NCI-H345 treated with DMSO at 0.1 percent for 48 hours (cell line): Measurements from ENCODE around the gene AHDC1.

Experiments
- DNase-seq: peaks from one replicate; lab custom pipeline; 2025; ENCODE audit not compliant: unreplicated experiment; lab: John Stamatoyannopoulos, UW

The AHDC1 gene

DNA sequence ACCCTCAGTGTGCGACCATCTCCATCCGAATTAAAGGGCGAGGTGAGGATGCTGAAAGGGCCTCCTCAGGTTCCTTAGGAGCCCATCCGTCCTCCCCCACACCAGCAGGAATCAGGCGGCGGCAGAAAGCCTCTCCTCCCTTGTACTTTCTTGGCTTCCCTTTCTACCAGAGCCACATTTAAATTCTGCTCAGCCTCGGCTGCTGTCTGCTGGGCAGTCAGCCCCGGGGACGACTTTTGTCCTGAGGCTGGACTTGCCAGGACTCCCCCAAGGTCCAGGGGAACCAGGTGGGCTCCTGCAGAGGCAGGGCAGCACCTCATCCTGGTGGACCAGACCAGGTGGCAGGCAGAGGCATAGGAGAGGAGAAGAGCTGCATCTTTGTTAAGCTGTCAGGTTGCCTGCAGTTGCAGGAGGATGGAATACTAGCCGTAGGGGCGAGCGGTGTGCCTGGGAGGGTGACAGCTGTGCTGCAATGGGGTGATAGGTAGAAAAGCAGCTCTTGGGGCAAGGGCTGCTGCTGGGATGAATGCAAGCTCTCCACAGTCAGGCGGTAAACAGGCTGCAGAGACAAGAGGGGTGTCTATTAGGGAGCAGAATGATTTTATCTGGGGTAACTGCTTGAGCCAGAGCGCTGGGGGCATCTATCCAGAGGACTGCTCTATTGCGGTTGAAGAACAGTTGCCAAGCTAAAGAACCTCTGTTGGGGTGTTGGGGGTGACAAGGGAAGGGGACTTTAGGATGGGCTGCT, 67.8 kb downstream of the AHDC1 start:
- DNase-seq = no peak

DNA sequence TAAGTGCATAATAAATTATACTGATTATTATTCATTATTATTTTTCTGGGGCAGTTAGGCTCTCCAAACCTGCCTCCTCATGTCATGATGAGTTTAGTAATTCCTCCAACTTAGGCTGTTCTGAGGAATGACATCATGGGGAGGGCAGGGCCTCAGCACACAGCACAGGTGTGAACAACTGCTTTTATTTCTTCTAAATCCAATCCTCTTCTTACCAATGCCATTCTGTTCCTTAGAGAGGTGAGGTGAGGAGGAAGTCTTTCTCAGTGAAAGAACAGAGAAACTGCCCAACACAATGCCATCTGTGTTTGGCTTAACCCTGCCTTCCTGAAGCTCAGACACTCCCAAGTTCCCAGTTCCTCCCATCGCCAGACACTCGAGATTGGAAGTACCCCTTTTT, 68.6 kb downstream of the AHDC1 start:
- no peak for DNase-seq

DNA sequence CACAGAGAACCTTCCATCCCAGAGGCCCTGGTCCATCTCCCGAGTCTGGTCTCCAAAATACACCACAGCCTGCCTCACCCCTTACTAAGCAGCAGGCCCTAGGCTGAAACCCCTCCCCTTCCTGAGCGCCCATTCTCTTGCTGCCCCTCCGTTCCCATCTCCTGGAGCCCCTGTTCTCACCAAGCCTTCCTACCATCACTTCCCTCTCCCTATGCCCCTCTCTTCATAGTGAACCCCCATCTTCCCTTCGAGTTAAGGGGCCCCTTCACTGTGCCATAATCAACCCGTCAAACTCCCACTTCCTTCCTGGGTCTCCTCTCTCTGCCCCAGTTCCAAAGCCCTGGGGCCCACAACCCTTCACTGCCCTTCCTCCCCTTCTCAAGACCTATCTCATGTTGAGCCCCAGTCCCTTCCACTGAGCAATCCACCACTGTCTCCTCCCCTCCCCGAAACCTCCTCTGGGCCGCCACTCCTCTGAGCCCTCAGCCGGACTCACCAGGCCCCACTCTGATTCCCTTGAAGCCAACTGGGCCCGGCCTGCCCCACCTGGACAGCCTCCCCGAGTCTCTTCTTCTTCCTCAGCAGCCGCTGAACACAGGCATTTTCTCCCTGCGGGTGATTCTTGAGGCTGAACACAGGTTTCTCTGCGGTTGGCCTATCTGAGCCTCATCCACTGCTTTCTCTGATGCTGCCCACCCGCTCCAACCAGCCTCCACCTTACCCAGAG, 71.8 kb downstream of the AHDC1 start:
- DNase-seq = no peak

DNA sequence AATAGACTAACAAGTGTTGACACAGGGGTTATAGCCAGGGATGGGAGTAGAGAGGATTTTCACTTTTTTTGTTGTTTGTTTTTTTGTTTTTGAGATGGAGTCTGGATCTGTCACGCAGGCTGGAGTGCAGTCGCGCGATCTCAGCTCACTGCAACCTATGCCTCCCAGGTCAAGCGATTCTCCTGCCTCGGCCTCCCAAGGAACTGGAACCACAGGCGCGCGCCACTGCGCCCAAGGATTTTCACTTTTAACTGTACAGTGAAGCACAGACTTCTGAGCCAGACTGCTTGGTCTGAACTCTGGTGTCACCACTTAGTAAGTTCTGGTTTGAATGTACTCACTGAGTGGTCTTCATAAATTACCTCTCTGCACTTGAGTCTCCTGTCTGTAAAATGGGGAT, 73.8 kb downstream of the AHDC1 start:
- DNase-seq = no peak

DNA sequence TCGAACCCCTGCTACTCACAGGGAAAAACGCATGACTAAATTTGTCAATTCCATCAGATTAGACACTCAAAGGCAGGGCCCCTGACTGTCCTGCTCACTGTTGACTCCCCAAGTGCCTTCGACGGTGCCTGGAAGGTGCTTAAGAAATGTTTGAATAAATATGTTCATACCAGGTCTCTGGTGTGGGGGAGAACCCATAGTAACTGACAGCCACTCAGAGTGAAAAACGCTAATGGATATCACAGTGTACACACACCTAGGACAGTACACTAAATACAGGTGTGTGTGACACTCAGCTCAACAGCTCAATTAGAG, 74.3 kb downstream of the AHDC1 start:
- DNase-seq = no peak

DNA sequence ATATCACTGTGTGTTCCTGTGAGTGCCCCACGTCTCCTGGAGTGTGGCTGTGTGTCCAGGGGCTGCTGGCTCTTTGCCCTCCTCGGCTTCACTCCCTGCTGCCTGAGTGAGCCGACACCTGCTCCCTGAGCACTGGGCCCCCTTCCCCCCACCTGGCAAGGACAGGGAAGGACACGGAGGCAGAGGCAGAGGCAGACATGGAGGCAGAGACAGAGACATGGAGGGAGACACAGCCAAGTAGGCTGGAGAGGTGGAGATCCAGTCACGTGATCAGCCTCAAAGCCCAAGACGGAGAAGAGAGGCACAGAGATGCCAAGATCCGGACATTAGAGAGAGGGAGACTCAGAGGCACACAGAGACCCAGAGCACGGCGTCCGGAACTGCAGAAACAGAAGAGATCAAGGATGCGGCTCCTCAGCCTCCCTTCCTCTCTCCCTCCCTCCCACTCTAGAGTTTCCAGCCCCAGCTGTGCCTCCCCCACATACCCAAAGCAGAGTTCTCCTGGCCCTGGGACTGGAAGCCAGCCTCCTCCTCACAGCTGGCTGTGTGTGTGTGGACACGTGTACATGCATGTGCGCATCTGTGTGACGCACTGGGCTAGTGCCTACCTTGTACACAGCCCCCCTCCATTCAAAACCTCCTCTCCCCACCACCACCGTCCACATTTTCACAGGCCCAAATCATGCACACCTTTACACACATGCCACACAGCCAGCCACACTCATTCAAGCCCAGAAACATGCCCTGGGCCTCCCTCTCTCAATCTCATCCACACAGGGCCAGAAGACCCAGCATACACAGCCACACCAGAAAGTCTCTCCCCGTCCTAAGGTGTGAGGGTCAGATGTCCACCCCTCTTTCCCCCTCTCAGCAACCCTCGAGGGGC, 74.9 kb downstream of the AHDC1 start:
- DNase-seq = peak; percentile 67

DNA sequence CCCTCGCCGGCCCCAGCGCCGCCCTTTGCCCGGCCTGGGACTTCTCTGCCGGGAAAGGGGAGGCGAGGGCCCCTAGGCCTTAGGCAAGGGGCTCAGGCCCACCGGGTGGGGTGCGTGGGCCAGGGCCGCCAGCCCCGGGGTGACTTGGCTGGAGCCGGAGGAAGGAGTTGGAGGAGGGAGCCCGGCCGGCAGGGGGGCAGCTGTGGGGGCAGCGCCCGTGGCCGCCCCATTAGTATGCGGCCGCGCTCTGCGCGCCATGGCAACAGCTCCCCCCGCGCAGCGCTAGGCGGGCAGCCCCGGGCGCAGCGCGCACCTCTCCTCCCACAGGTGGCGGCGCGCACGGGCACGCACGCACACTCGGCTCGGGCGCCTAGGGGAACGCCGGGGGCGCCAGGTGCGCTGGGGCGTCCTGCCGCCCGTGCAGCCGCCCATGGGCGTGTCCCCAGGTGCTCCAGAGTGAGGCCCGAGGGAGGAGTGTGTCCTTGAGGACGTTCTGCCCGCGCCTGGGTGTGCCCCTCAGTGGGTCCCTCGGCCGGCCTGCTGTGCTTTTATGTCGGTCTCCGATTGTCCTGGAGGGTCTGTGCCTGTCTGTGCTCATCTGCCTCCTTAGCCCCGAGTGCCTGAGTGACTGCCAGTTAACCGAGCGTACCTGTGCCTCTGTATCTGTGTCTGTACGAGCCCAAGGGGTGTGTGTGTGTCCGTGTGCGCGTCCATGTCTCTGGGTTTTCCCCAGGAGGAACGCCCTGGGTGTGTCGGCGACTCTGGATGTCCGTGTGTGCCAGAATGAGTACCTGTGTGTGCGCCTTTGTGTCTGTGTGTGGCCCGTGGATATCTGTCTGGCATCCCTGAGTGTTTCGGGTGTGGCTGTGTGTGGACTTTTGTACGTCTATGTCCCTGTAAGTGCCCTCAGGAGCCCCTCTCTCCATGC, 75.8 kb downstream of the AHDC1 start:
- DNase-seq = peak; percentile 95

DNA sequence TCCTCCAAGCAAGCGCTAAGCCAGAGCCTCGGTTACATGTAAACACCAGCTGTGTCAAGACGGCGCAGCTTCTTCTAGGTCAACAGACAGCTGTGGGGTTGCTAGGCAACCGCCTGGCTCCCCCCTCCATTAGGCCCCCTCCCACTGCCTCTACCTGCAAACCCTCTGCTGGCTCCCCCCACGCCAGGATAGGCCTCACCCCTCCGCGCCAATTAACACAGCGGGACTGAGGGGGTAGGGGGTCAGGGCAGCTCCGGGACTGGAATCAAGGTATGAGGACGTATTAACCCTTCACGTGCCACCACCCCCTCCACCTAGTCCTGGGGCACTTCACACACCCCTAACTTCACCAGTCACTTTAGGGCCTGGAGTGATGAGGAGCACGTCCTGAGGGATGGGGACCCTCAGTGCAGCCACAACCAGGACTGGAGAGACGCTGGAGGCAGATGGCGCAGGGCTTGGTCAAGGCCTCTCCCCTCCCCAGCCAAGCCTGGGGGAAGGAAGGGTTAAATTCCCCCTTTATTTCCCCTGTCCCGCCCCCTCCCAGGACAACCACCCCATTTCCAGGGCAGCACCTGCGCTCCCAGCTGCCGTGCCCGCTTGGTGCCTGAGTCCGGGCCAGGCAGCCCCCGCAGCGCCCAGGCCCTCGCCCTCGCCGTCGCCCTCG, 76.6 kb downstream of the AHDC1 start:
- DNase-seq = peak; percentile 92

DNA sequence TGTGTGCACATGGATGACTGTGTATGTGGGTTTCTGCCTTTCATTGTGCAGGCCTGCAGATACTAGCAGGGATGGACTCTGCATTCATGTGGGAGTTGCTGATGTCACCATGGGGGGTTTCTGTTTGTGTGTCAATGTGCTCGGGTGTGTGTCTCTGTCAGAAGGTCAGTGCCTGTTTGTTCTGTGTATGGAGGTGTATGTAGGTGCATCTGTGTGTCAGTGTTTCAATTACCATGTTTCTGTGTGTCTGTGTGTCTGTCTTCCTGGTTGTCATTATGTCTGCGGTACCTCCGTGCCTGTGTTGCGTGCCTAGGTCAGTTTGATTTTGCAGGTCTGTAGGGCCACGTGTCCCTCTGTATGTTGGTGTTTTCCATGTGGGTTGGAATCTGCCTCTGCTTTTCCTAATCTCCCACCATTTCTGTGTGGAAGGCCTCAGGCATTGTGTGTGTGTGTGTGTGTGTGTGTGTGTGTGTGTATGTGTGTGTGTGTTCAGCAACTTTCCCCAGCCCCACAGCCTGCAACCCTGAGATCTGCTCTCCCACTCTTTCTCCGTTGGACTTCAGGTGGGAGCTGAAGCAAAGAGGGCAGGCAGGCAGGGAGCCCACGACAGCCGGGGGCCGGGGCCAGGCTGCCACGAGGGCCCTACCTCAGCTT, 77.2 kb downstream of the AHDC1 start:
- no peak for DNase-seq

DNA sequence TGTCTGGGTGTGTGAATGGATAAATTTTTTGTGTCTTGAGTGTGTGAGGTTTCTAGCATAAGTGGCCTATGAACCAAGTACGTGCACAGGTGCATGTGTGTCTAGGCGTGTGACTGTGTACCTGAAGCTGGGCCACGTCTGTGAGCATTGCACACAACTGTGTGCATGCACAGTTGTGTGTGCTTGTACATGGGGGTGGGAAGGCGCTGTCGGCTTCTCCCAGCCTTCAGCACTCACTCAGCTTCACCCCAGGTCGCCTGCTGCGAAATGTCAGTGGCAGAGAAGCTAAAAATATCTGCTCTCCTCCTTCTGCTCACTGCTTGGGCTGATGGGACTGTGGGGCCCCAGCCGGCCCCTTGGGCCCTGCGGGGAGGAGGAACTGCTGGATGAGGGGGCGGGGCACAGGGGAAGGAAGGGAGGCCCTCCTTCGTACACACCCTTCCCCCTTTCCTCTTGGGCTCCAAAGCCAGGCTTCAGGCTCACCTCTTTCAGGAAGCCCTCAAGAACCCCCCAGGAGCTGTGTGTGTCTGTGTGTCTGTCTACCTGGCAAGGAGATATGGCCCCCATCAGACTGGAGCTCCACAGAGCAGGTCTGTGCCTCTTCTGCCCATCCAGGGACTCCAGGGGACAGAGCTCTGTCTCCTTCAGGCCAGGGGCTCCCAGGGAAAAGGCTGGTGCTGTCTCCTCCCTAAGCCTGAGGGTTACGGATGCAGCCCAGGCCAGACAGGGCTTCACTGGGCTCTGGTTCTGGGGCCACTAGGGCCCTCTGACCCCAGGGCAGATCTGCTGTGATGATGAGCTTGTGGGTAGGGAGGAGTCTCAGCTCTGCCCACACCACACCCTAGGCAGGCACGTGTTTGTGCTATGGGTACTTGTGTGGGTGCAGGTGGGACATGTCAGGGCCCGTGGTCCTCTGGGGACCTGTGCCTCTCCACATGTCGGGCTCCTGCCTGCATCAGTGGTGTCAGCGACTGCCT, 78.4 kb downstream of the AHDC1 start:
- peak; percentile 19 for DNase-seq

DNA sequence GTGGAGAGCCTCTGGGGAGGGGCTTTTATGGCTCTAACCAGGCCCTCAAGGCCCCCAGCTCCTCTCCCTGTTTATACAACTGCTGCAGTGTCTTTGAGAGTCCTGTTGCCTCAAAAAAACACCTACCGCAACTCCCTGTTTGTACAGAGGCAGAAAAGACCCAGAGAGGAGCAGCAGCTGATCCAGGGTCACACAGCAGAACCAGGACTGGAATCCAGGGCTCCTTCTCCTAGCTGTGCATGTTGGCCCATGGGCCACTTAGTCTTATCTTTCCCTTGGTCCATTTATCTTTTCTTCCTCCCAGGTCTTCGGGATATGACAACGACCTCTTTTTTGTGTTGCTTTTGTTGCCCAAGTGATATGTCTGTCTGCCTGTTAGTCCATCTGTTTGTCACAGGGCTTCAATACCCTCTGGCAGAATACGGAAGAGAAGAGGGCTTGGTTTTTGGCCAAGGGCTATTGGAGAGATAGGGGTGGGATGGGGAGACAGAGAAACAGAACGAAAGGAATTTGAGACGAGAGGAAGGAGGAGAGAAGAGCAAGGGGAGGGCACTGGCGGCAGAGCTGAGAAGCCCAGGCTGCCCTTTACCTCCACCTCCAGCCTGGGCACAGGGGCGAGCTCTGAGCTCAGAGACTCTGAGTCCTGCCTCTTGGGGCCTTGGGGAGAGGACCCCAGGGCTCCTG, 80.5 kb downstream of the AHDC1 start:
- no peak for DNase-seq

DNA sequence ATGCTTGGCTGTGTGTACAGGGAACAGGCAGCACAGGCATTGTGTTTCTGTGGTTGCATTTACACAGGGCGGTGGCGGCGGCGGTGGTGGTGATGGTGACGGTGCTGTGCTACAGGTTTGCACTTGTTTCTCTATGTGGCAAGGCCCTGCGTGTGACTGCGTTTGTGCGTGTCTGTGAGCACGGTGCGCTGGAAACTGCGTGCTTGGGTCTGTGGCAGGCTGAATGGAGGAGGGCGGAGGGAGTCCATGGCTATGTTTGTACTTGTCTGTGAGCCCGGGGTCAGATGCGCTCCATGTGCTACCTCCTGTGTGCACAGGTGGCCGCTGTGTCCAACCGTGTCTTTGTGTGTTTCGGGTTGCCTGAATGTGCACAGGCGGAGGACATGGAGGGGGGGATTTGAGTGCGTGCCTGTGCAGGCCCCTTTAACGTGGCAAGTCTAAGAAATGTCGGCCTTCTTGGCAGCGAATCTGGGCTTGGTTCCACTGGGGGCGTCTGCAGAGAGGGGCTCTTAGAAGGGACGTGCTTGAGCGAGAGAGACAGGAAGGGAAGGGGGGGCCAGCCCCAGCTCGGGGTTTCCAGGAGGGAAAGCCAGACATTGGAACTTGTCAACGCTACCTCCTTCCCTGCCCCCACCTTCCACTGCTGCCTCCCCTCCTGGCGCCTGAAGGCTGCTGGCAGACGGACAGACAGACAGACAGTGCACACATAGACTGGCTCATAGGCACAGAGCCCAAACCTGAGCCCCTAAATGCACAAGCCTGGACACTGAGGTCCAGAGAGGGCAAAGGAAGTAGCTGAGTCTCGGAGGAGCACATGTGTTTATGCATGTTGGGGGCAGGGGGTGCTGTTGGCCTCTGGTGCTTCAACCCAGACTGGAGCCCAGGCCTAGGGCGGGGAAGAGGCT, 81.3 kb downstream of the AHDC1 start:
- DNase-seq = peak; percentile 50

DNA sequence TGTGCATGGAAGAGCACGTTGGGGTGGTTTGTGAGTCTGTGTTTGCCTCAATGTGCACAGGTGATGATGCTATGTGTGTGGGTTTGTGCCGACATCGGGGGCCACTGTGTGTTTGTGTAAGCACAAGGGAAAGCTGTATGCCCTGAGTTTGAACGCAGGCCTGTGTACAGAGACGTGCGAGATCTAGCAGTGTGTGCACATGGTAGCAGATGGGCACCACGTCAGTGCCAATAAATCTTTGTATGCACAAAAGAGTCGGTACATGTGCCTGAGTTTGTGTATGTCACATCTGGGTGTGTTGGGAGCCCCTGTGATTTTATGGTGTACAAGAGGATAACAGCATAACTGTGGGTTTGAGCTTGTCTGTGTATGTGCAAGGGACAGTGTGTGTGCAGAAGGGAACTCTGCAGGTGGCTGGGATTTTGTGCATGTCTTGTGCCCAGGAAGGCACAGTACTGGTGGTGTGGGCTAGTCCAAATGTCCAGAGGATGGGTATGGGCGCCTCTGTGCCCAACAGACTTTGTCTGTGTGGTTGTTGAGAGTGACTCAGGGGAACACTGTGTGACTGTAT, 82.0 kb downstream of the AHDC1 start:
- no peak for DNase-seq

DNA sequence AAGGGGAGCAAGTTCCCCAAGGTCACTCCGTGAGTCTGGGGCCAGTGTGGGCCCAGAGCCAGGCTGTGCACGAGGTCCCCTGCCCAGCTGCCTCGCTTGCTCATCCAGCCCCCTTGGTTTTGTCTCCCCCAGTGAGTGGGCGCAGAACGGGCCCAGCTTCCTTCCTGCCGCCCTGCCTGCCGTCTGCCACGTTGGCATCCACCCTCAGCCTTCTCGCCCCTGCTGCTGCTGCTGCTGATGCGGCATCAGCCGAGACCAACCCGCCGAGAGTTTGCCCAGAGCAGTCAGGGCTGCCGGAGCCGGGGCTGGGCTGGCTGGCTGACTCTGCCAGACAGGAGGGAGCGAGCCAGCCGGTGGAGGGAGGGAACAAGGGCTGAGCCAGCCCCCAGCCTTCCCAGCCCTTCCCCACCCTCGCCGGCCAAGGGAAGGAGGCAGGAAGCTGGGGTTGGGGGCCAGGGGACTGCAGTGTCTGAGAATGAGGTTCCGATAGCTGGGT, 82.6 kb downstream of the AHDC1 start:
- DNase-seq = no peak

DNA sequence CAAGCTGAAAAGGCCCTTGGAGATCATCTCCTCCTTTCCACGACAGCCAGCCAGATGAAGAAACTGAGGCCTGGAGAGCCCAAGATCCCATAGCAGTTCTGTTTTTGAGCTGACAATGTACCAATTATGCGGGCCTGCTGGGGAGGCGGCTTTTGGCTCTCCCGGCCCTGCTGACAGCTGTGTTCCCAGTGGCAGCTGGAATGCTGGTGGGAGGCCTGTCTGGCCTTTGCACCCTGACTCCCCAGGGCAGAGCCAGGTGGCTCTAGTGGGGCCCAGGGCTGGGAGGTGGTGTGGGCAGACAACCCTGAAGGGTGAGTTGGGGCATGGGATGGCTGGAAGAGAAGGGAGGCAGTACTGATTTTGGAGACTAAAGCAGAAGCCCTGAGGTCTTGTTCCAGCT, 83.3 kb downstream of the AHDC1 start:
- DNase-seq = no peak
